ENCODE results near the gene SLC45A3.

Gene SLC45A3

GRCh38 chr1:205633421-205633976 lies 46.8 kb downstream of the SLC45A3 start:
- DNase-seq: no peak

GRCh38 chr1:205632669-205633169 lies 47.6 kb downstream of the SLC45A3 start:
- DNase-seq: no peak

GRCh38 chr1:205631768-205632668 lies 48.3 kb downstream of the SLC45A3 start, which contains the start of gene ELK4:
ELK4 (minus strand) TSS chr1:205632011; CDS start chr1:205623882, 8,129 bp downstream.
- DNase-seq: peak; percentile 90

GRCh38 chr1:205631010-205631767 lies 49.1 kb downstream of the SLC45A3 start:
- peak; percentile 69 for DNase-seq

- DNase-seq: no peak
Measured at GRCh38 chr1:205630651-205631009, 49.7 kb downstream of the SLC45A3 start.

GRCh38 chr1:205630241-205630640 lies 50.1 kb downstream of the SLC45A3 start:
- DNase-seq: no peak

GRCh38 chr1:205629751-205630150 lies 50.6 kb downstream of the SLC45A3 start:
- DNase-seq: no peak

- no peak for DNase-seq
Measured at GRCh38 chr1:205627956-205628355, 52.4 kb downstream of the SLC45A3 start.

- DNase-seq: no peak
Measured at GRCh38 chr1:205626216-205626615, 54.1 kb downstream of the SLC45A3 start.

GRCh38 chr1:205623646-205624045 lies 56.7 kb downstream of the SLC45A3 start:
- DNase-seq: no peak

GRCh38 chr1:205620269-205620668 lies 60.0 kb downstream of the SLC45A3 start:
- DNase-seq: no peak

- DNase-seq: no peak
Measured at GRCh38 chr1:205619376-205619775, 60.9 kb downstream of the SLC45A3 start.

- no peak for DNase-seq
Measured at GRCh38 chr1:205616563-205617293, 63.6 kb downstream of the SLC45A3 start.

- no peak for DNase-seq
Measured at GRCh38 chr1:205615789-205616188, 64.5 kb downstream of the SLC45A3 start.

GRCh38 chr1:205613854-205614412 lies 66.4 kb downstream of the SLC45A3 start:
- DNase-seq: no peak

- no peak for DNase-seq
Measured at GRCh38 chr1:205612556-205612955, 67.8 kb downstream of the SLC45A3 start.

GRCh38 chr1:205612104-205612503 lies 68.2 kb downstream of the SLC45A3 start:
- DNase-seq: no peak

GRCh38 chr1:205610901-205611466 lies 69.3 kb downstream of the SLC45A3 start:
- DNase-seq: no peak

GRCh38 chr1:205610036-205610435 lies 70.3 kb downstream of the SLC45A3 start:
- DNase-seq: no peak

Measured in GF-D8 (cell line).